IPS DF 19.7 (cell line): ENCODE measurements around the gene ERVMER34-1.

Source experiments
- DNase-seq: peaks from one replicate; pipeline ENCODE4 v3.0.0-alpha.2; 2013; ENCODE audit warnings: low read depth, low spot score

The ERVMER34-1 gene

GRCh38 chr4:52750819-52751486, at the start of gene ERVMER34-1:
ERVMER34-1 (minus strand) TSS chr4:52751425; CDS start chr4:52745520, 5,905 bp downstream.
- no peak for DNase-seq

- no peak for DNase-seq
Measured at GRCh38 chr4:52799813-52800212, 48.6 kb upstream of the ERVMER34-1 start.

GRCh38 chr4:52795533-52795932, 44.3 kb upstream of the ERVMER34-1 start:
- no peak for DNase-seq

GRCh38 chr4:52791936-52792335, 40.7 kb upstream of the ERVMER34-1 start:
- DNase-seq, result no peak

GRCh38 chr4:52789774-52790173, 38.5 kb upstream of the ERVMER34-1 start:
- no peak for DNase-seq

- DNase-seq, result no peak
Measured at GRCh38 chr4:52788806-52789205, 37.6 kb upstream of the ERVMER34-1 start.

- no peak for DNase-seq
Measured at GRCh38 chr4:52783069-52783468, 31.8 kb upstream of the ERVMER34-1 start.

GRCh38 chr4:52780617-52781354, 29.6 kb upstream of the ERVMER34-1 start:
- DNase-seq, result no peak

GRCh38 chr4:52780206-52780605, 29.0 kb upstream of the ERVMER34-1 start:
- no peak for DNase-seq

- DNase-seq, result no peak
Measured at GRCh38 chr4:52760256-52760655, 9.0 kb upstream of the ERVMER34-1 start.

GRCh38 chr4:52755426-52755825, 4.2 kb upstream of the ERVMER34-1 start:
- DNase-seq, result no peak

GRCh38 chr4:52752936-52753335, 1.7 kb upstream of the ERVMER34-1 start:
- DNase-seq, result no peak

GRCh38 chr4:52751487-52751911, 274 bp upstream of the ERVMER34-1 start:
- peak; percentile 79 for DNase-seq

- DNase-seq, result no peak
Measured at GRCh38 chr4:52750213-52750612, 1.0 kb downstream of the ERVMER34-1 start.

GRCh38 chr4:52748432-52748831, 2.8 kb downstream of the ERVMER34-1 start:
- no peak for DNase-seq

- no peak for DNase-seq
Measured at GRCh38 chr4:52744588-52744987, 6.6 kb downstream of the ERVMER34-1 start.

GRCh38 chr4:52743444-52744019, 7.7 kb downstream of the ERVMER34-1 start:
- DNase-seq, result no peak

GRCh38 chr4:52729586-52729985, 21.6 kb downstream of the ERVMER34-1 start:
- no peak for DNase-seq

- no peak for DNase-seq
Measured at GRCh38 chr4:52728691-52729240, 22.5 kb downstream of the ERVMER34-1 start.

- no peak for DNase-seq
Measured at GRCh38 chr4:52726826-52727580, 24.2 kb downstream of the ERVMER34-1 start.

- DNase-seq, result peak; percentile 95
Measured at GRCh38 chr4:52721968-52722815, 29.0 kb downstream of the ERVMER34-1 start.
